ENCODE data around the gene METAP1D.
"Not testable (repeated sequence)": the region's sequence is repeated elsewhere in the genome, so short reads cannot be mapped to it uniquely, and the experiment has no call there.

METAP1D gene

DNA sequence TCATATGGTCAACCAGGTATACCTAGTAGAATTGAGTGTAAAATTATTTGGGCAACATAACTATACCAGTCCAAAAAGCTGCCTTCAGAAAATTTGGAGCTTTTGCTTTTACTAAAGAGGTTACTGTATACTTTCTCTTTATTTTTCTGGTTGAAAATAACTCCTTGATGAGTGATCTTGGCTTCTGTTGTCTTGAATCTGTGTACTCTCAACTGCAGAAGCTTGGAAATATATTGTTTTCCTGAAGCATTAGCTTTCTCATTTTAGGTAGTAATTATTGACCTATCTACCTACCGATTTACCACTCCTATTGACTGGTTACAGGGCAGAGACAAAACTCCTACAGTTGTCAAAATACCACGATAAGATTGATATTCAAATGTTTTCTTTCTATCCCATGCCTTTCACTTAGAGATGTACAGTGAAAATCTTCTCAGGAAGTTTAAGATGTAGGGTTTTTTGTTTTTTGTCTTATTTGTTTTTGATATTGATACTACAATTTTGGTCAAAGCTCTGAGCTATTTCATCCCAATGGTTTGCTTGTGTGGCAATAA, 49.9 kb downstream of the METAP1D start:
- no peak for ATAC-seq

DNA sequence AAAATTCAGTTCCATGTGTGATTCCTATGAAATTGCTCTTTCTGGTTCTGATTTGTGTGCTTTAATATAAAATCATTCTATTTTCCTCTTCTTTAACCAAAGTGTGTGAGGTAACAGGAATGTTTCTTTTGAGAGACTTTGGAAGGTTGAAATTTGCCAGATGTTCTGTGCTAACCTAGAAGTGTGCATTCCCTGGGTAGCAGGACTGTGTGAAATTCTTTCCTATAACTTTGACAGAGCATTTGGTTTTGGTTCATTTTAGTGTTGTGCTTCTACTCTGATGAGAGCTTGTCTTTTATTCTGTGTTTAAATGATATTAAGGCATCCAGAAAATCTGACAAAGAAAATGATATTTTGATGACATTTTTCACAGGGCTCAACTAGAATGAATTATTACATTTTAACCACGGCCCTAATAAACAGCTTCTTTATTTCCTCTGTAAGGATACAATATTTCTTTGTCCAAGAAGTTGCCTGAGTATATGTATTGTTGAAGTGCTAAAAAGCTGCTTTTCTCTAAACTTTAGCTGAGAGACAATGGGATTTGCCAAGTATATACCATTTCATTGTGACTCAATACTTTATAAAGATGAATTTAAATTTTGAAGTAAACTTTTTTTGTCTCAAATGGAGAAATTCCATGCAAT, 50.8 kb downstream of the METAP1D start:
- no peak for ATAC-seq

DNA sequence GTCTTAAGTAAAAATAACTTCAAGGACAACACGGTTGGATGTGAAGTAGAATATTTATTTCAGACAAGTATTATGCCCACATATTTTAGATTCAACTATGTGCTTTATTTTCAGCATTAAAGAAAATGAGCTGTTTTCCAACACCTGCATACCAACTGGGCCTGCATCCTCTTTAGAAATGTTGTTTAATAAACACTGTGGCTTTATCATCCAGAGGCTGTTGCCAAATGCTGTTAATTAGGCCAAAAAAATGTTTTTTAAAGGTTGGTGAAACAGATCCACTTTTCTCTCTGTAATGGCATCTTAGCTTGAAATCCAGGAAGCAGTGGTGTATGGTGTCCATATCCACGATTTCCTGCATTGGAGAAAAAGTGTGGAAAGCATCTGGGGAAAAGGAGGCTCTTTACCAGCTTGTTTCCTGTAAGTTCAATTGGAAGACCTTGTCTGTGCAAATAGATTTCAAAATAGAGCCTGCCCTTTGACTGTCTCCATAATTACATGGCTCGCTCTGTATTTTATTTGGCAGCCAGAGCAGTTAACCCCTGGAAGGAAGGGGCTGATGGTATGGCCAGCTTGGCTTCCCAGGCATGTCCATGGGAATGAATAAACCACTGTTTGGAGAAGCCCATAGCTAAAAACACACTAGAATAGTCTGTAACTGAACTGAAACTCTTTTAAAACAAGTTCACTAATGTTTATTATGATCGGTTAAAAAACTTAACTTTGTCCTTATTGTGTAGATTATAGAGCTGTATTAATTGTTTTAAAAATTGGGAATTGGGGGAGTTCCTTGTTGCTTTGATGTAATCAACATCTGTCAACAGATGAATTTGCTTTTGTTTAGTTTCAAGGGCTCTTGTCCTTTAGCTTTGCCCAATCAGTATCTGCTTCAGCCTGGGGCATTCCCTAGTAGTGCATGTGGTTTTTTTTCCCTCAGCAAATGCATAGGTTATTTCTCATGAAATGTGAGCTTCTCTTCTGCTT, 52.5 kb downstream of the METAP1D start:
- no peak for ATAC-seq

DNA sequence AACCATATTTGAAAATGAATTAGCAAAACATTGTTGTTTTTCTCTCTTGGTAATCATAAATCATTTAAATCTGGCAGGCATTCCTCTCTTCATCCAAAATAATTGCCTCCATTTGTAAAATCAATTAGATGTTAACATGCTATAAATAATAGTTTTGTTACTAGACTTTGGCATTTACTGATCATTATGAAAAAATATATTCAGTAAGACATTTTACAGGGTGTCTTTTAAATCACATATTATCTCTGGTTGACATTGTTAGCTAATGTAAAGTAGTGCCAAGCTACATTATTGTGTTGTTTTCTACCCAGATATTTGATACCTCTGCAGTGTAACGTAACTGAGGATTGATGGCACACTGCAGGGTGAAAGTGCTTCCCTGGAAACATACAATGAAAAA, 53.7 kb downstream of the METAP1D start:
- no peak for ATAC-seq

DNA sequence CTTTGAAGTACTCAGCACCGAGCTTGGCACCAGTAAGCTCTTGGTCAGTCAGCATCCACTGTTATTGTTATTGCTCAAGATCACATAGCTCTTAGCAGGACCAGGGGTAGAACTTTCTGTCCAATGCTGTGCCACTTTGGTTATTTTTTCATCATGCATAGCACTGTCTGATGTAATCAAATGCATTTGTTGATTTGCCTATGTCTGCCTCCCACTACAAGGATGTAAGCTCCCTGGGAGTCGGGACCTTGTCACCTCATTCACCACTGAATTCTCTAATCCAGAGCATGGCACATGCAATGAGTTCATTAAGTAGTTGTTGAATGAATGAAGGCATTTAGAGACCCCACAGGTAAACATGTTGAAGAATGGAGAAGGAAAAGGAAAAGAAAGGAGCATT, 56.5 kb downstream of the METAP1D start:
- ATAC-seq = no peak

DNA sequence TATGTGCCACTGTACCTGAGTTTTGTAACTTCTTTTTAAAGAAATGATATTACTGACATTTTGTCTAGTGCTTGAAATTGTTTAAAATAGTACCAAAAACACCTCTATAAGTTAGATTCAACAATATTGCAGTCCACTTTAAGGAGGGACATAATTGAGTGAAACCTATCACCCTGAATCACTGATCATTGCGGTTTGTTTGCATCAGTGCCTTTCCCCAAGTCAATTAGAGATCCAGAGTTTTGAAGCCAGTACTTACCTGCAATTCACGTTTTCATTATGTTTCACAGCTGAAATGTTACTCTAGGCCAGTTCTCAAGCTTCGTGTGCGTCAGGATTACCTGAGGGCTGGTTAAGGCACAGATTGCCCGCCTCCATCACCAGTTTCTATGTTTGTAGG, 58.9 kb downstream of the METAP1D start:
- no peak for ATAC-seq

DNA sequence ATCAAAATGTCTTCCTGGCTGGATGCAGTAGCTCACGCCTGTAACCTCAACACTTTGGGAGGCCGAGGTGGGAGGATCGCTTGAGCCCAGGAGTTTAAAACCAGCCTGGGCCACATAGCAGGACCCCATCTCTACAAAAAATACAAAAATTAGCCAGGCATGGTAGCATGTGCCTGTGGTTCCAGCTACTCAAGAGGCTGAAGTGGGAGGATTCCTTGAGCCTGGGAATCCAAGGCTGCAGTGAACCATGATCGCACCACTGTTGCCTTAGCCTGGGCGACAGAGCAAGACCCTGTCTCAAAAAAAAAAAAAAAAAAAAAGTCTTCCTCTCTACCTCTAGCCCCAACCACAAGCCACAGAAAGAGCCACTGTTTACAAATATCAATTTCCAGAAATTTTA, 60.4 kb downstream of the METAP1D start:
- not testable (repeated sequence) for ATAC-seq

DNA sequence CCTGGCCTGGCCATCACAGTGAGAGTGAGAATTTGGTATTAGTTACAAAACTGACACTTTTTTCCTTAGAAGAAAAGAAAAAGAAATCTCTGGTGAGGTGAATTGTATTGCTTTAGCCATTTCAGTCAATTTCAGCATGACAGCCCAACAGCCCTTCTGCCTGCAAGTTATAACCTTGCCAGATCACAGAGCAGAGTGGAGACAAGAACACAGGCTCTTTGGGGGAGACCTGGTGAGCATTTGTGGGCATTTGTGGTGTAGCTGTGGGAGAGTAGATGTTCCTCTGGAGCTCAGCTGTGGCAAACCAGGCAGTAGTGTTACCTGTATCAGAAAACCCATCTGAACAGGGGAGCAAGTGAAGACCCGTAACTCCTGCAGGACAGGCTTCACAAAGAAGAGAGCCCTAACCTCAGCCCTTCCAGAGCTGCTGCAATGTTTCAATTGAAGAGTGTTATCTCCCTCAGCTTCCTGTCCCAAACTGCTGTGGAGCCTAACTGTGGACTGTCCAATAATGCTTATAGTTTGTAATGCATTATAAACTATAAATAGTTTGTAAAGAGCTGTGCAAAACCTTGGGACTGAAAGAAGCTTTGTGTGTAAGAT, 62.8 kb downstream of the METAP1D start:
- no peak for ATAC-seq

DNA sequence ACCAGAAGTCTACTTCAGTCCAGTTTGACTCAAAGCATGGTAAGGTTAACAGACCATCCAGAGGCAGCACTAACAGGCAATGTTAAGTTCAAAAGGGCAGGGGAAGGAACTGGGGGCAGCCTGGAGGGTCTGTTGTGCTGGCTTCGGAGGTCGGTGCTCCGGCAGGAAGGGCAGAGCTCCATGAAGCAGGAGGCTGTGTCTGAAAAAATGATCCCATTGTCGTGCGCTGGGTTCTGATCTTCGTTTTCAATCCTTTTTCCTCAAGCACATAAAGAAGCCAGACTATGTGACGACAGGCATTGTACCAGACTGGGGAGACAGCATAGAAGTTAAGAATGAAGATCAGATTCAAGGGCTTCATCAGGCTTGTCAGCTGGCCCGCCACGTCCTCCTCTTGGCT, 63.7 kb downstream of the METAP1D start:
- no peak for ATAC-seq

DNA sequence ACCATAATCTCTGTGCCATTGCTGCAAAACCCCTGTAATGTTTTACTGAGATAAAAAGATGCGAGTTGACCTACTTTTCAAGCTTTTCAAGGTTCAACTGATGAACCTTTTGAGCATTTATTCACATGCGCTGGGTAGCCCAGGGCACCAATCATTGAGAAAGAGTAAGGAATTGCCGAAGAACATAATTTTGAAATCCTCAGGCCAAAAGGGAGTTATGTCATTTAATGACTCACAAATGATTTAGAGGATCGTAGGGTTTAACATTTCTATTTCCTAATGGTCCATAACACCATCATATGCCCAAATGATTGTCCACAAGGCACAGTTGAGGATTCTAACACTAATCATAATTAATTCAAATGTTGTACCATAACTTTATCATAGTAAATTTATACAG, 65.4 kb downstream of the METAP1D start:
- ATAC-seq = no peak

DNA sequence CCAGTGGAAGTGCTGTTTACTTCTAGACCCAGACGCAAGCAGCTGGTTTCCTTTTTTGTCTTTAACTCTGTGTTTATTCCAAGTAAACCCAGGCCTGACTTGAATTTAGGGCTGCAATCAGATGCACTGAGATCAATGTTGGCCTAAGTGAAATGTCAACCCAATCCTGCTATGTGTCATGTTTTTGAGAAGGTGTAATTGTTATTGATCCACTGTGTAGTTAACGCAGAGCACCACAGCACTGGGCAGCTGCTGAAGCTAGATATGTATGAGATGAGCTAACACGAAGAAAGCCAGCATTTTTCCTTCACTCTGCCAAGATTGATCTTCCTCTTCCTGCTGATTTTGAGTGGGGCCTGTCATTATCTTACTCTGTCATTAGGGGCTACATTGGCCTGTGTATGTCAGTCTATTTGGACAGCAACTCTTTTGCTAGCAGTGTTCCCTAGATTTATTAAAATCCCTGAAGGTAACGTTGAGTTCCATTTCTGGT, 66.7 kb downstream of the METAP1D start:
- ATAC-seq = no peak

DNA sequence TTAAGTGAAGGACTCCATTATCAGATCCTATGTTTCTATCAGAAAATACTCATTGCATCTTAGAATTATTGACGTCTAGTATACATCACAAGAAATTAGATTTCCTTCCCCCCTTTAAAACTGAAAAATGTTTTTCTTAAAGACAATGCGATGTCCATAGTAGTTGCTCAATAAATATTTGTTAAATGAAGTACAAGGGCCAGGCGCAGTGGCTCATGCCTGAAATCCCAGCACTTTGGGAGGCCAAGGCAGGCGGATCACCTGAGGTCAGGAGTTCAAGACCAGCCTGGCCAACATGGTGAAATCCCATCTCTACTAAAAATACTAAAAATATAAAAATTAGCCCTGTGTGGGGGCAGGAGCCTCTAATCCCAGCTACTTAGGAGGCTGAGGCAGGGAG, 68.2 kb downstream of the METAP1D start:
- not testable (repeated sequence) for ATAC-seq

DNA sequence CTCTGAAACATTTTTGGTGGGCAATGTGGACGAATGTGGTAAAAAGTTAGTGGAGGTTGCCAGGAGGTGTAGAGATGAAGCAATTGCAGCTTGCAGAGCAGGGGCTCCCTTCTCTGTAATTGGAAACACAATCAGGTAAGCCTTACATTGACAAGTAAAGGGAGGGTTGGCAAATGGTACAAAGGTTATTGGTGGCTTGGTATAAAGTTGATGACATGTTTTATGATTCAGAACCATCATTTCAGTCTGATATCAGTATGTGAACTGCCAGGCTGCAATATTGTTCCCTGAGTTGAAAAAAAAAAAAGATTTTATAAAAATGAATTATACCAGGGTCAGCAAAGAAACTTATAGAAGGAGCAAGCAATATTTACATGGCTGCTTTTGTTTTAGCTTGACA, 71.2 kb downstream of the METAP1D start:
- ATAC-seq = no peak

DNA sequence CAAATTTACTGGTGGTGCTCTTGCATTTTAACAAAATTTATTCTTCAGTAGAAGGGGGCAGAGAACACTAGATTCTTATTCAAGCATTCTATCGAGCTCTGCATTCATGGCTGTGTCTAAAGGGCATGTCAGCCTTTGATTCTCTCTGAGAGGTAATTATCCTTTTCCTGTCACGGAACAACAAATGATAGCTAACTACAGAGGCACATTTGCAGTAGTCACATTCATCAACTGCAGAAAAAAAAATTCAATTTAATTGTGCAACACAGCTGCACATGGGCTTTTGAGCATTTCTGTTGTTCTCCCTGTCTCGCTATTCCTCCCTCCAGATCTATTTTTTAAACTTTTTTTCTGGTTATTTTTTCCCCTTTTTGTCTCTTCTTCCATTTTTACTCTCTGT, 72.5 kb downstream of the METAP1D start:
- ATAC-seq = no peak

DNA sequence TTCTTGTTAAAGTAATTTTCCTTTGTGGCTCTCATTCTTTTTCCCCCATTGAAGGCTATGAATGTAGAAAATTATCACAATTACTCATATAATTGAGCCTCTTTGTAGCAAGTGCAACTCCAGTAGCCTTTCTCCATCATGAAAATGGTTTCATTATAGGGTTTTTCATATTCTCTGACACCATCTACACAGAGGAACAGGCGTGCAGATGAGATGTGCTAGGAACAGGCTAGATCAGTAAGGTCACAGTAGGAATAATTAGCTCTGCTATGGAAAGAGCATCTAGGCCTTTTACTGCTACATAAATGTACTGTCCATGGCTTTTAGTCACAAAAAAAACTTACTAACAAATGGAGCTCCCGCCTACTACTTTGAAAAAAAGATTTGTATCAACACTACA, 73.0 kb downstream of the METAP1D start:
- no peak for ATAC-seq

DNA sequence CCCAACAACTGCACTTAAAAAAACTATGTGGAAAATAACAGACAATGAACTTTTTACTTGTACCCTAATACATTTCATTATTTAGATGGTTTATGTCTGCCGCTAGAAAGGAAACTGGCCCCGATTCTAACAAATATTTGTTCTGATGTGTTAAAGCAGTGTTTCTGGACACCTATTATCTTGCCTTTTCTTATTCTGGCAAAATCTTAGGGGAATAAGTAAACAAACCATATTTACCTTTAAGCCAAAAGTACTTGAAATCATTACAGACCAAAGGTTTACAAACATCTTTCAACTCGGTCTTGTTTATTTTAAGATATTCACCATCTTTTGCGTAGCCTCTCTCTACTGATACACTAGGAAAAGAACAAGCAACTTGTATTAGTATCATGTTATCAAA, 73.8 kb downstream of the METAP1D start:
- ATAC-seq = no peak

DNA sequence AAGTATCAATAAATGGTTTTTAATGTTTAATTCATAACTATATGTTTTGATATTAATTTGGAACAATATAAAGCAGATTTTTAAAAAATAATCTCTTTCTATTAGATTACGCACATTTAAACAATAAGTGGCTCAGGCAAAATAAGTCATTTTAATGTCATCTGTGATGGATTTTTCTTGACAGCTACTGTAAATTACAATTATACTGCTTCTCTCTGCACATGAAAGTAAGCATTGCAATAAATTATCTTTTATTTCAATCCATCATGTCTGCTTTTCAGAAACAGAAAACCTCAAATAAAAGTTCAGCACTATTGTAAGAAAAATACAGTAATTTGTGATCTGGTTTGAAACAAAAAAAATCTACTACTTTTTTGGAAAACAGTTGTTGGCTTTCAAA, 74.5 kb downstream of the METAP1D start:
- ATAC-seq = no peak

DNA sequence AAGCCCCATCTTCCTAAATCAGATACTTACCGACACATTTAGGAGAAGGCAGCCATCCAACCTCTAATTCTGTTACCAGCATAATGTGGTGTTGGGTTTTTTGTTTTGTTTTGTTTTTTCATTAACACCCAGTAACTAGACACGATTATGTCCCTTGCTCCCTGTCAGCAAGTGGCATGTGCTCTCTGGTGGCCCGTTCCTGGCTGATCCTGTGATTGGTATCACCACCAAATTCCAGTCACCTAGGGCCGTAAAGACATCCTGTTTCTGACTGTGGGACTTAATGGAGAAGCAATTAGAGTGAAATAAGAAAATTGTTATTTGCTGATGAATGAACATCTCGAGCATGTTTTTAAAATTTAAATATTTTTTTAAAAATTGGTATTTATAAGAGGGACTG, 79.7 kb downstream of the METAP1D start:
- no peak for ATAC-seq

DNA sequence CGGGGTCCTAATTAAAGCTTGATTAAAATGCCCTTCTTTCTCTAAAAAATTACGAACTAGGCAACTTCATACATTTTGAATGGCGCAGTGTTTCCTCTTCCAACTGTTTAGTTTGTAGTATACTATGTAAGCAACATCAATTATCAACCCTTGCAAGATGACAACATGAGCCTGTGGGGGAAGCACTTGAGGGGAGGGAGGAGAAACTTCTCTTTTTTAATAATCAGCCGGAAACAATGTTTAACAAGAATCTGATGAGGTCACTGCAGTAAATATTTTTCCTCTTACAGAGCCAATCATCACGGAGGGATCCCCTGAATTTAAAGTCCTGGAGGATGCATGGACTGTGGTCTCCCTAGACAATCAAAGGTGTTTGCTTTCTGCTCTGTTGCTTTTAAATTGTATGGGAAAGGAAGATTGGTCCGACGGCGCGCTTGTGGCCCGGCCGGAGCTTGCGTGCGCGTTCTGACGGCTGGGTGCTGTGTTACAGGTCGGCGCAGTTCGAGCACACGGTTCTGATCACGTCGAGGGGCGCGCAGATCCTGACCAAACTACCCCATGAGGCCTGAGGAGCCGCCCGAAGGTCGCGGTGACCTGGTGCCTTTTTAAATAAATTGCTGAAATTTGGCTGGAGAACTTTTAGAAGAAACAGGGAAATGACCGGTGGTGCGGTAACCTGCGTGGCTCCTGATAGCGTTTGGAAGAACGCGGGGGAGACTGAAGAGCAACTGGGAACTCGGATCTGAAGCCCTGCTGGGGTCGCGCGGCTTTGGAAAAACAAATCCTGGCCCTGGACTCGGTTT, 80.3 kb downstream of the METAP1D start:
- ATAC-seq = no peak

DNA sequence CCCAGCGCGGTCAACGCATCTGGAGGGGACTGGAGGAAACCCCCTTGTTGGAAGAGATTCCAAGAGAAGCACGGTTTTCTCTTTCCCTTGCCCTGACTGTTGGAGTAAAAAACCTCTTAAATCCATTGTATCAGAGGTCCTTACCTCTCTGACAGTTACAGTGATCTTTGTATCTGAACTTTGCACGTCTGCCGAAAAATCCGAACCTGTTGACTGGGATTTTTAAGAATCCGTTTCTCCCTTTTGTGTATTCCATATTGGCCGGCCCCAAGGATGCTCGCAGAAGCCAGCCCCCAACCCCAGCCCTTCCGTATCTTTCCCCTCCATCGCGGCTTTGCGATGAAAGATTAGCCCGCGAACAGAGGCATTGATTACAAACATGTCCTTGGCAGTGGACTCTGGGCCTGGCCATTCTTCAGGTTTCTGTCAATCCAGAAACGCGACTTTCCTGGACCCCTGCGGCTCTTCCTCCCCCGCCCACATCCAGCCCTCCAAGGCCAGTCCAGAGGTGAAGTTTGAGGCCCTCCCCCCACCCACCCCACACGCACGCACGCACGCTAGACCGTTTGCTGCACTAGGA, 81.0 kb downstream of the METAP1D start:
- no peak for ATAC-seq

DNA sequence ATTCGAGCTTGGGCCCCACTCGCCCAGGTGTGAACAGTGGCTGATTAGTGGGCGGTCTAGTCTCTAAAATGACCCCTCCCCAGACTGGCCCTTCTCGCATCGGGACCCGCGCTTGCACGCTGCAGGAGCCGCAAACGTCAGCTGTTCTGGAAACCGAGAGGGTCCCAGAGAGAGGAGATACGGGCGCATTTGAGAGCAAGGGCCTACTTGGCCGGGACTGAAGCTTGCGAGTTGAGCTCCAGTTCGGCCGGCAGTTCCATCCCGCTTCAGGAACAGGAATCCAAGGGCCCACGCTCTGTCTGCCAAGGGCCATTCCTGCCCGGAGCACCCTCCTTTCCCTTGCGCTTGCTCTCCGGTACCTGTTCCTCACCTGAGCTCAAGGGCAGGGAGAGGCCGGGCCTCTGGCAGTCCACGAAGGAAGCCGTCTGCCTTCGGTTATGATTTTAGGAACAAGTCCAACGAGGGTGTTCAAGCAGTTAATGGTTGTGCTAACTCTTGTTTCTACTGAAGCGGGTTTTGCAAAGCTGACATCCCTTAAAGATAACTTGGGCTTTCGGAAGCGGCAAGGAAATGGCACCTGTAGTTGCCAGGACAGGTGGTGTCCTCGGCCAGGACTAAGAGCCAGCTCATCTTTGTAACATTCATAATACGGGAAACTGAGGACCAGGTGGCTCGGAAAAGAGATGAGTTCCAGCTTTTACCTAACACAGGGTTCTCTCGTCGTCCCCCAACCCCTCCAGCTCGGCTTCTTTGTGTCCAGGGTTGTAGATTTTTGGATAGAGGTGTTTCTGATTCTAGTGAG, 81.7 kb downstream of the METAP1D start:
- ATAC-seq = no peak

All from activated CD4-positive, CD25-positive, alpha-beta regulatory T cell treated with anti-CD3 and anti-CD28 coated beads, Interleukin-2, amount 50 U/mL, for 24 hours (primary cell).